Stimulated activated naive CD8-positive, alpha-beta T cell treated with anti-CD3 and anti-CD28 coated beads, Interleukin-15, amount 100 ng/mL, for 72 hours (primary cell): ENCODE results near the gene NUDT14.

ENCODE experiments used
- ATAC-seq: fragments of 150-1000 bp; cut with Tn5 transposase; 2 replicates; pipeline ENCODE4 v1.10.0; 2021; ENCODE audit warnings: mild to moderate bottlenecking, moderate library complexity
- DNase-seq, 2 donors: peaks; one replicate each; pipeline ENCODE4 v3.0.0; 2021 to 2022
- H3K27ac Mint-ChIP-seq, 2 donors: one replicate each; pipeline ENCODE4 v1.8.0; 2022; ENCODE audit warnings: mild to moderate bottlenecking in 2 of 2, mixed read lengths in 2 of 2, moderate library complexity in 2 of 2
- H3K27me3 Mint-ChIP-seq: one replicate; pipeline ENCODE4 v1.8.0; 2022; ENCODE audit warnings: mixed read lengths
- H3K4me1 Mint-ChIP-seq: one replicate; pipeline ENCODE4 v1.8.0; 2022; ENCODE audit warnings: mild to moderate bottlenecking, mixed read lengths
- H3K4me3 Mint-ChIP-seq, 2 donors: one replicate each; pipeline ENCODE4 v1.8.0; 2022; ENCODE audit warnings: mild to moderate bottlenecking in 2 of 2, mixed read lengths in 2 of 2, moderate library complexity in 1 of 2
- H3K9me3 Mint-ChIP-seq, 2 donors: one replicate each; pipeline ENCODE4 v1.8.0; 2022; ENCODE audit warnings: mixed read lengths in 2 of 2

NUDT14 gene

GRCh38 chr14:105132921-105133654 is 48.0 kb downstream of the NUDT14 start:
- H3K9me3 Mint-ChIP-seq, result peaks cover 3 to 18% of the 10 kb centered on the region in 2 donors
- no peaks in the 10 kb centered on the region for H3K4me1 Mint-ChIP-seq
- no peak for ATAC-seq
- H3K27me3 Mint-ChIP-seq, result peaks cover 19% of the 10 kb centered on the region
- no peak overlapping the region for H3K27ac Mint-ChIP-seq
- H3K4me3 Mint-ChIP-seq, result no peak overlapping the region
- no peak for DNase-seq

GRCh38 chr14:105131241-105131640 is 49.9 kb downstream of the NUDT14 start:
- no peak overlapping the region for H3K27ac Mint-ChIP-seq
- ATAC-seq (no peak), DNase-seq (no peak)
- no peaks in the 10 kb centered on the region for H3K4me1 Mint-ChIP-seq
- H3K9me3 Mint-ChIP-seq, result peaks cover 3 to 18% of the 10 kb centered on the region in 2 donors
- no peak overlapping the region for H3K4me3 Mint-ChIP-seq
- peaks cover 28% of the 10 kb centered on the region for H3K27me3 Mint-ChIP-seq

- H3K27me3 Mint-ChIP-seq, result peaks cover 47% of the 10 kb centered on the region
- no peak overlapping the region for H3K27ac Mint-ChIP-seq
- H3K4me3 Mint-ChIP-seq, result no peak overlapping the region
- H3K4me1 Mint-ChIP-seq, result peaks cover 10% of the 10 kb centered on the region
- no peak for ATAC-seq
- no peak for DNase-seq
- H3K9me3 Mint-ChIP-seq, result peaks cover 0 to 11% of the 10 kb centered on the region in 2 donors
These were observed 53.1 kb downstream of the NUDT14 start for GRCh38 chr14:105128059-105128458.

- no peak for ATAC-seq
- Mint-ChIP-seq H3K27me3 (peaks cover 53% of the 10 kb centered on the region), H3K27ac (no peak overlapping the region), H3K4me3 (no peak overlapping the region), H3K4me1 (peaks cover 10% of the 10 kb centered on the region), H3K9me3 (peaks cover 0 to 17% of the 10 kb centered on the region in 2 donors)
- DNase-seq, result no peak
These were observed 54.2 kb downstream of the NUDT14 start for GRCh38 chr14:105126981-105127329.

- no peak overlapping the region for H3K4me3 Mint-ChIP-seq
These were observed 54.8 kb downstream of the NUDT14 start for GRCh38 chr14:105126126-105126980.

GRCh38 chr14:105124823-105125222 is 56.3 kb downstream of the NUDT14 start:
- H3K9me3 Mint-ChIP-seq, result peaks cover 11 to 31% of the 10 kb centered on the region in 2 donors
- no peak overlapping the region for H3K27ac Mint-ChIP-seq
- no peak for ATAC-seq
- peaks cover 10% of the 10 kb centered on the region for H3K4me1 Mint-ChIP-seq
- H3K27me3 Mint-ChIP-seq, result peaks cover 63% of the 10 kb centered on the region
- no peak overlapping the region for H3K4me3 Mint-ChIP-seq
- DNase-seq, result no peak

More at GRCh38 chr14:105126126-105126980, 54.8 kb downstream of the NUDT14 start:
- H3K9me3 Mint-ChIP-seq, result peaks cover 4 to 23% of the 10 kb centered on the region in 2 donors
- H3K27me3 Mint-ChIP-seq, result peaks cover 55% of the 10 kb centered on the region
- H3K4me1 Mint-ChIP-seq, result peaks cover 10% of the 10 kb centered on the region
- ATAC-seq (no peak), DNase-seq (no peak)
- no peak overlapping the region for H3K27ac Mint-ChIP-seq

GRCh38 chr14:105123981-105124765 is 56.9 kb downstream of the NUDT14 start:
- Mint-ChIP-seq H3K27ac (no peak overlapping the region), H3K9me3 (peaks cover 11 to 25% of the 10 kb centered on the region in 2 donors), H3K4me1 (peaks cover 10% of the 10 kb centered on the region), H3K27me3 (peaks cover 63% of the 10 kb centered on the region), H3K4me3 (no peak overlapping the region)
- no peak for DNase-seq
- ATAC-seq, result no peak

- H3K27me3 Mint-ChIP-seq, result peaks cover 66% of the 10 kb centered on the region
- no peak overlapping the region for H3K27ac Mint-ChIP-seq
- peaks cover 11 to 25% of the 10 kb centered on the region in 2 donors for H3K9me3 Mint-ChIP-seq
These were observed 57.9 kb downstream of the NUDT14 start for GRCh38 chr14:105123064-105123665.

More at GRCh38 chr14:105123064-105123665, 57.9 kb downstream of the NUDT14 start:
- Mint-ChIP-seq H3K4me3 (no peak overlapping the region), H3K4me1 (peaks cover 10% of the 10 kb centered on the region)
- DNase-seq, result no peak
- ATAC-seq, result no peak
